Astrocyte of the cerebellum (primary cell): ENCODE measurements around the gene MED6.

Experiments used
- DNase-seq: peaks from one replicate; pipeline ENCODE4 v3.0.0-alpha.2; 2011; ENCODE audit warnings: low read depth
- H3K4me3 ChIP-seq: 2 replicates; pipeline ENCODE4 v1.5.1; 2011; ENCODE audit warnings: mild to moderate bottlenecking, low read depth, low read length, moderate library complexity
- in situ Hi-C: cut with HindIII; loops from 2 replicates; pipeline ENCODE4 v1.10.0; 2017; ENCODE audit warnings: low sequenced_read_pairs
- TF ChIP-seq, protein P1 (sequence below): IDR thresholded peaks from 2 replicates; pipeline ENCODE4 v1.5.1; 2012; ENCODE audit warnings: low read length, low read depth, moderate library complexity, mild to moderate bottlenecking; ENCODE audit errors: missing control alignments

Gene MED6

DNA sequence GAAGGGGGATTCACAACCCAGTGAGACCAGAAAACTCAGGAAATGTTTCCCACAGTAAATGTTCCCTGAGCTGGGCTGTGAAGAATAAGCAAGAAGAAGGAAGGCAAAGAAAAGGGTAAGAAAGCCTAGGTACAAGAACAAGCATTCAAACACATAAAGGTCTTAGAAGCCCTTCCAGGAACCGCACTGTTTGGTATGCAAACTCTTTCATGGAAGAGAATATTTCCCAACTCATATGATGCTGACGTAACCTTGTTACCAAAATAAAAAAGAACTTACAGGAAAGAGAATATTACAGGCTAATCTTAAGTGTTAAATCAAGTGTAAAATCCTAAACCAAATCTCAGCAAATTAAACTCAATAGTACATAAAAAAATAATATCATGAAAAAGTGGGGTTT is 23.6 kb downstream of the MED6 start:
- DNase-seq, result no peak
- H3K4me3 ChIP-seq, result no peak overlapping the region

DNA sequence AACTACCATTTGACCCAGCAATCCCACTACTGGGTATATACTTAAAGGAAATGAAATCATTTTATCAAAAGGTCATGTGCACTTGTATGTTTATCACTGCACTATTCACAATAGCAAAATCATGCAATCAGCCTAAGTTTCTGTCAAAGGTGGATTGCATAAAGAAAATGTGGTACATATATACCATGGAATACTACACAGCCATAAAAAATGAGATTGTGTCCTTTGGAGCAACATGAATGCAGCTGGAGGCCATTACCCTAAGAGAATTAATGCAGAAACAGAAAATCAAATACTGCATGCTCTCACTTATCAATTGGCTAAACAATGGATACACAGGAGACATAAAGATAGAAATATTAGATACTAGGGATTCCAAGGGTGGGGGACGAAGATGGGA is 27.4 kb downstream of the MED6 start:
- DNase-seq, result no peak
- in situ Hi-C loops, result no loop called here
- no peak overlapping the region for H3K4me3 ChIP-seq
- TF ChIP-seq, protein P1, sequence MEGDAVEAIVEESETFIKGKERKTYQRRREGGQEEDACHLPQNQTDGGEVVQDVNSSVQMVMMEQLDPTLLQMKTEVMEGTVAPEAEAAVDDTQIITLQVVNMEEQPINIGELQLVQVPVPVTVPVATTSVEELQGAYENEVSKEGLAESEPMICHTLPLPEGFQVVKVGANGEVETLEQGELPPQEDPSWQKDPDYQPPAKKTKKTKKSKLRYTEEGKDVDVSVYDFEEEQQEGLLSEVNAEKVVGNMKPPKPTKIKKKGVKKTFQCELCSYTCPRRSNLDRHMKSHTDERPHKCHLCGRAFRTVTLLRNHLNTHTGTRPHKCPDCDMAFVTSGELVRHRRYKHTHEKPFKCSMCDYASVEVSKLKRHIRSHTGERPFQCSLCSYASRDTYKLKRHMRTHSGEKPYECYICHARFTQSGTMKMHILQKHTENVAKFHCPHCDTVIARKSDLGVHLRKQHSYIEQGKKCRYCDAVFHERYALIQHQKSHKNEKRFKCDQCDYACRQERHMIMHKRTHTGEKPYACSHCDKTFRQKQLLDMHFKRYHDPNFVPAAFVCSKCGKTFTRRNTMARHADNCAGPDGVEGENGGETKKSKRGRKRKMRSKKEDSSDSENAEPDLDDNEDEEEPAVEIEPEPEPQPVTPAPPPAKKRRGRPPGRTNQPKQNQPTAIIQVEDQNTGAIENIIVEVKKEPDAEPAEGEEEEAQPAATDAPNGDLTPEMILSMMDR, result no peak

More for the DNA sequence above, 23.6 kb downstream of the MED6 start:
- in situ Hi-C loops, result no loop called here
- TF ChIP-seq, protein P1, result no peak

DNA sequence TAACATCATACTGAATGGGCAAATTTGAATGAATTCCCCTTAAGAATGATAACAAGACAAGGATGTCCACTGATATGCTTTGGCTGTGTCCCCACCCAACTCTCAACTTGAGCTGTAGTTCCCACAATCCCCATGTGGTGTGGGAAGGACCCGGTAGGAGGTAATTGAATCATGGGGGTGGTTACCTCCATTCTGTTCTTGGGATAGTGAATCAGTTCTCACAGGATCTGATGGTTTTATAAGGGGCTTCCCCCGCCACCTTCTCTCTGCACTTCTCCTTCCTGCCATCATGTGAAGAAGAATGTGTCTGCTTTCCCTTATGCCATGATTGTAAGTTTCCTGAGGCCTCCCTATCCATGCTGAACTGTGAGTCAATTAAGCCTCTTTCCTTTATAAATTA is 29.3 kb downstream of the MED6 start:
- in situ Hi-C loops, result no loop called here
- TF ChIP-seq, protein P1, result no peak

DNA sequence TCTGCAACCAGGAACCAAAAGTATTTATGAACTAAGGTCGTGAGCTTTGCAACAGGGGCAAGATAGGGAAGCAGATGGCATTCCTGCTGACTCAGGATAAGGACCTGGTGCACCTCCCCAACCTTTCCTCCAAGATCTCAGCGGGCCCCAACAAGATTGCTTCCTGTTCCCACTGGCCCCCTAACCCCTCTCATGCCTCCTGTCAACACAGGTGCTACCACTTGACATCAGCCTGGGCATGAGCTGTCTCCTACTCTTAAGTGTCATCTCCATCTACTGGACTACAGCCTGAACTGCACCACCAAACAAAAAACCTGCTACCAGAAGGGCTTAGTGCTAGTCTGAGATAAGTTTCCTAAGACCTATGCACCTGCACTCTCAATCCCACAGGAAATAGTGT is 32.7 kb downstream of the MED6 start:
- in situ Hi-C loops, result no loop called here
- TF ChIP-seq, protein P1, result peak; percentile 65
- no peak for DNase-seq
- H3K4me3 ChIP-seq, result no peak overlapping the region

More for the DNA sequence above, 29.3 kb downstream of the MED6 start:
- no peak for DNase-seq
- no peak overlapping the region for H3K4me3 ChIP-seq

DNA sequence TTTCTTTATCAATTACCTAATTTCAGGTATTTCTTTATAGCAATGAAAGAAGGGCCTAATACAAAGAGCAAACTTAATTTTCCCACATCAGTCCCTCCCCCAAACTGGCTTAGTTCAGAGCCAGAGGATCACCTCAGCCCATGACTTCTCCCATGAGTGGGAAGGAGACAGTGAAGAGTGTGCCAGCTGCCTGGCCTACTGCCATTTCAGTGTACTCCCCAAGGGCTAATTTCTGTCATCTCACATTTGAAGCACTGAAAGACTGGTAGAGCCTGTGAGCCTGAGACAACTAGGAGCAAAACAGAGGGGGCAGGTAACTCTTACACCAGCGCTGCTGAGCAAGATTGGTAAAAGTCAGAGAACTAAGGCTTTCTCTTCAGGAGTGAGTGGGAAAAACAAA is 36.6 kb downstream of the MED6 start:
- in situ Hi-C loops, result no loop called here
- TF ChIP-seq, protein P1, result no peak
- no peak overlapping the region for H3K4me3 ChIP-seq
- no peak for DNase-seq

DNA sequence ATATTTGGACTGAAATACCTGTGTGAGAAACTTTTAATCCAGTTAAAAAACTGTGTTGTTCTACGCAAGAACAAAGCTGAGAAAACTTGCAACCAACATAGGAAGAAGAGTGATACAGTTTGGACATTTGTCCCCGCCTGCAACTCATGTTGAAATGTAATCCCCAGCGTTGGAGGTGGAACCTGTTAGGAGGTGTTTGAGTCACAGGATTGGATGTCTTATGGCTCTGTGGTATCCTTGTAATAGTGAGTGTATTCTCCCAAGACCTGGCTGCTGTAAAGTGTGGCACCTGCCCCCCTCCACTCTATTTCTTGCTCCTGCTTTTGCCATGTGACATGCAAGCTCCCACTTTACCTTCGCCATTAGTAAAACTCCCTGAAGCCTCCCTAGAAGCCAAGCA is 37.0 kb downstream of the MED6 start:
- in situ Hi-C loops, result no loop called here
- no peak for DNase-seq
- H3K4me3 ChIP-seq, result no peak overlapping the region
- TF ChIP-seq, protein P1, result no peak

DNA sequence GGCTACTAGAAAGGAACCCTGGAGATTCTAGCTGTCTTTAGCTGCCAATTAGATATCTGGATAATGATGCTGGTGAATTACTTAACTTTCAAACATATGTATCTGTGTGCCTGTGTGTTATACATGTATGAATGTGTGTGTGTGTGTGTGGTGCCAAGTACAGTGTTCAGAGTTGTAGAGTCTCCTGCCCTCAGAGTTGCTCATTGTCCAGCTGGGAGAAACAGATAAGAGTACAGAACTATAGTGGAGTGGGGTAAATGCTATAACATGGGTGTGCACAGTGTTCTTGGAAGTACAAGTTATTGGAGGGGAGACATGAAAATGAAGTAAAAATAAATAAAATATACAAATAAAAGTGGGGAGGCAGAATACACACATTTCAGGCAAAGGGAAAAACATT is 42.1 kb downstream of the MED6 start:
- in situ Hi-C loops, result no loop called here
- no peak for DNase-seq
- no peak overlapping the region for H3K4me3 ChIP-seq
- TF ChIP-seq, protein P1, result no peak
